Fibroblast of lung (primary cell): ENCODE results near the gene COX4I2. TPM values are rescaled to one million over a fixed set of nuclear protein-coding genes. Genes with fewer than 3 reads are reported as not detected.
A peak's percentile ranks its signal among the peaks of the same experiment; 100 is the strongest.

Source experiments
- DNase-seq, 2 donors: peaks; one replicate each; pipeline versions ENCODE4 v3.0.0 to v3.0.0-alpha.2; 2010; ENCODE audit warnings: low read depth in 2 of 2
- H2AFZ ChIP-seq: 2 replicates; pipeline ENCODE4 v1.5.1; 2012; ENCODE audit warnings: low read length, control low read depth, inconsistent platforms
- H3K27ac ChIP-seq: 2 replicates; pipeline ENCODE4 v1.5.1; 2011; ENCODE audit warnings: low read length, control low read depth; ENCODE audit not compliant: insufficient read depth
- H3K27me3 ChIP-seq: 2 replicates; pipeline ENCODE4 v1.5.1; 2011; ENCODE audit warnings: mild to moderate bottlenecking, low read length; ENCODE audit not compliant: control insufficient read depth, insufficient read depth
- H3K36me3 ChIP-seq: 2 replicates; pipeline ENCODE4 v1.5.1; 2011; ENCODE audit warnings: low read length; ENCODE audit not compliant: control insufficient read depth, insufficient read depth
- H3K4me1 ChIP-seq: 2 replicates; pipeline ENCODE4 v1.5.1; 2011; ENCODE audit warnings: low read length; ENCODE audit not compliant: control insufficient read depth, insufficient read depth; ENCODE audit errors: extremely low read depth
- H3K4me2 ChIP-seq: 2 replicates; pipeline ENCODE4 v1.5.1; 2011; ENCODE audit warnings: low read length, control low read depth; ENCODE audit not compliant: insufficient read depth; ENCODE audit errors: extremely low read depth
- H3K4me3 ChIP-seq, 4 experiments: fragments of 200-600 bp in 1 of 4; sonication (generic) in 1 of 4; replicated peaks in 1 of 4; 2 replicates each; pipeline ENCODE4 v1.5.1; 2011 to 2016; ENCODE audit warnings: low read length in 4 of 4, low read depth in 3 of 4, mild to moderate bottlenecking in 3 of 4, control low read depth in 2 of 4, inconsistent platforms in 1 of 4, mixed read lengths in 1 of 4; ENCODE audit not compliant: insufficient read depth in 1 of 4; ENCODE audit errors: control extremely low read depth in 1 of 4
- H3K79me2 ChIP-seq: 2 replicates; pipeline ENCODE4 v1.5.1; 2012; ENCODE audit warnings: mild to moderate bottlenecking, low read length, inconsistent platforms; ENCODE audit not compliant: control insufficient read depth, insufficient read depth
- H3K9ac ChIP-seq: 2 replicates; pipeline ENCODE4 v1.5.1; 2011; ENCODE audit warnings: mild to moderate bottlenecking, low read length, control low read depth; ENCODE audit not compliant: insufficient read depth
- H3K9me3 ChIP-seq: 2 replicates; pipeline ENCODE4 v1.5.1; 2012; ENCODE audit warnings: low read depth, low read length; ENCODE audit not compliant: control insufficient read depth, insufficient read depth
- H4K20me1 ChIP-seq: 2 replicates; pipeline ENCODE4 v1.5.1; 2011; ENCODE audit warnings: low read length; ENCODE audit not compliant: control insufficient read depth, insufficient read depth; ENCODE audit errors: extremely low read depth
- CTCF ChIP-seq, 2 donors: IDR thresholded peaks in 1 of 2; conservative IDR thresholded peaks in 1 of 2; 1 replicate in 1 of 2; 2 replicates in 1 of 2; pipeline ENCODE4 v1.5.1; 2011 to 2012; ENCODE audit warnings: low read length in 2 of 2, control low read depth in 1 of 2, inconsistent platforms in 1 of 2, low read depth in 1 of 2, mild to moderate bottlenecking in 1 of 2
- EZH2 ChIP-seq: IDR thresholded peaks from 2 replicates; pipeline ENCODE4 v1.5.1; 2012; ENCODE audit warnings: low read length, control low read depth, mild to moderate bottlenecking; ENCODE audit errors: missing control alignments
- polyA plus RNA-seq, 2 donors: library from polyadenylated mRNA; depleted of rRNA in 1 of 2; stranded (reverse) in 1 of 2; unstranded in 1 of 2; fragments of >200 nt; gene quantifications; 2 replicates each; pipeline ENCODE4 v1.2.1, GENCODE V29; 2011 to 2012; ENCODE audit warnings: missing spikeins in 1 of 2
- total RNA-seq: library from RNA; depleted of rRNA; stranded (reverse); fragments of >200 nt; gene quantifications from 2 replicates; pipeline ENCODE4 v1.2.1, GENCODE V29; 2014

The COX4I2 gene
- total and polyA plus RNA-seq, 2 donors (not counting 1 experiment from before 2014, with no cell fraction given) = not detected

- no peak overlapping the region for H2AFZ ChIP-seq
- no peak for TF ChIP-seq CTCF (conservative IDR thresholded peaks at IDR 0.05 in 1 of 2, IDR thresholded peaks at IDR 0.05 in 1 of 2; ENCODE audit: low read depth in 1 of 2, low read length in 2 of 2)
- no peak for TF ChIP-seq EZH2
- H3K4me2 ChIP-seq = no peak overlapping the region
- no peaks in the 10 kb centered on the region for H3K36me3 ChIP-seq
- no peaks in the 10 kb centered on the region for H3K9me3 ChIP-seq
- H3K9ac ChIP-seq = no peak overlapping the region
- peaks cover 5% of the 10 kb centered on the region for H3K4me1 ChIP-seq
- H3K4me3 ChIP-seq = no peak overlapping the region
- H4K20me1 ChIP-seq = no peaks in the 10 kb centered on the region
- H3K27me3 ChIP-seq = no peaks in the 10 kb centered on the region
- DNase-seq = peak in 1 of 2 donors; percentile 40
- no peak overlapping the region for H3K27ac ChIP-seq
- no peaks in the 10 kb centered on the region for H3K79me2 ChIP-seq
Measured at GRCh38 chr20:31630187-31630790, 7.4 kb upstream of the COX4I2 start.

GRCh38 chr20:31632548-31633338 is 5.0 kb upstream of the COX4I2 start:
- Histone ChIP-seq H3K4me2 (no peak overlapping the region), H3K4me3 (no peak overlapping the region), H3K4me1 (peaks cover 5% of the 10 kb centered on the region), H3K27ac (no peak overlapping the region), H4K20me1 (no peaks in the 10 kb centered on the region), H3K36me3 (no peaks in the 10 kb centered on the region), H2AFZ (peak overlapping the region; percentile 25), H3K27me3 (no peaks in the 10 kb centered on the region), H3K79me2 (no peaks in the 10 kb centered on the region), H3K9ac (peak overlapping the region; percentile 20), H3K9me3 (no peaks in the 10 kb centered on the region)
- TF ChIP-seq CTCF (conservative IDR thresholded peaks at IDR 0.05 in 1 of 2, IDR thresholded peaks at IDR 0.05 in 1 of 2; ENCODE audit: low read depth in 1 of 2, low read length in 2 of 2) = no peak
- TF ChIP-seq EZH2 = no peak
- DNase-seq = no peak

- Histone ChIP-seq H3K9me3 (no peaks in the 10 kb centered on the region), H3K36me3 (no peaks in the 10 kb centered on the region), H3K4me1 (peaks cover 5% of the 10 kb centered on the region), H3K4me3 (no peak overlapping the region), H3K27me3 (no peaks in the 10 kb centered on the region), H3K4me2 (no peak overlapping the region), H4K20me1 (no peaks in the 10 kb centered on the region), H3K9ac (no peak overlapping the region), H2AFZ (peak overlapping the region; percentile 25), H3K79me2 (no peaks in the 10 kb centered on the region), H3K27ac (no peak overlapping the region)
- no peak for TF ChIP-seq EZH2
- no peak for TF ChIP-seq CTCF (conservative IDR thresholded peaks at IDR 0.05 in 1 of 2, IDR thresholded peaks at IDR 0.05 in 1 of 2; ENCODE audit: low read depth in 1 of 2, low read length in 2 of 2)
- peak in 1 of 2 donors; percentile 90 for DNase-seq
Measured at GRCh38 chr20:31633339-31633914, 4.3 kb upstream of the COX4I2 start.
